Activated naive CD4-positive, alpha-beta T cell treated with anti-CD3 and anti-CD28 coated beads for 36 hours (primary cell): ENCODE measurements around the gene CREB3L1. TPM values are rescaled to one million over a fixed set of nuclear protein-coding genes. Genes with fewer than 3 reads are reported as not detected.

Source experiments
- CTCF ChIA-PET: fragments of 350-600 bp; sonication (Branson Sonifier 250); formaldehyde crosslinking; loops from one replicate; lab custom pipeline; 2021; ENCODE audit warnings: antibody characterized with exemption; lab: Charles Lee
- DNase-seq: peaks from one replicate; pipeline ENCODE4 v3.0.0-alpha.2; 2020
- H3K27ac Mint-ChIP-seq: one replicate; pipeline ENCODE4 v1.8.0; 2021; ENCODE audit warnings: mild to moderate bottlenecking, mixed read lengths
- H3K27me3 Mint-ChIP-seq: one replicate; pipeline ENCODE4 v1.8.0; 2021; ENCODE audit warnings: low read depth, mixed read lengths
- H3K36me3 Mint-ChIP-seq: one replicate; pipeline ENCODE4 v1.8.0; 2021; ENCODE audit warnings: low read depth, mixed read lengths
- H3K4me1 Mint-ChIP-seq: one replicate; pipeline ENCODE4 v1.8.0; 2021; ENCODE audit warnings: low read depth, mixed read lengths
- H3K4me3 Mint-ChIP-seq: one replicate; pipeline ENCODE4 v1.8.0; 2021; ENCODE audit warnings: mild to moderate bottlenecking, moderate library complexity, mixed read lengths
- H3K9me3 Mint-ChIP-seq: one replicate; pipeline ENCODE4 v1.8.0; 2021; ENCODE audit warnings: mixed read lengths
- intact Hi-C: fragments of 100-400 bp; cut with micrococcal nuclease; formaldehyde crosslinking; loops from one replicate; pipeline ENCODE4 v1.15.1; 2023
- total RNA-seq, 2 experiments: library from RNA; stranded (reverse); gene quantifications; one replicate each; pipeline ENCODE4 v1.2.3, GENCODE V29; 2021

Gene CREB3L1
- total RNA-seq = under 1 TPM; 0.12 TPM

- peaks cover 28% of the 10 kb centered on the region for H3K27me3 Mint-ChIP-seq
- DNase-seq = no peak
- intact Hi-C loops = no loop called here
- no peak within 1 kb of the TSS for H3K4me3 Mint-ChIP-seq
- H3K4me1 Mint-ChIP-seq = peaks cover 4% of the 10 kb centered on the region
- no peak within 1 kb of the TSS for H3K27ac Mint-ChIP-seq
- no peaks in the 10 kb centered on the region for H3K9me3 Mint-ChIP-seq
- CTCF ChIA-PET = interaction anchor here (0.5 to 2.2 kb wide), 7 partner anchors 18 to 172 kb away, joined by 3 to 12 read pairs (median 4); no protein-coding TSS in a partner anchor
- no peaks in the 10 kb centered on the region for H3K36me3 Mint-ChIP-seq
Observed at GRCh38 chr11:46277622-46278386, at the start of gene CREB3L1. Gene CREB3L1, plus strand, starts transcription at chr11:46277662. Its CDS starts 450 bp downstream, at chr11:46278112.

- no peak for DNase-seq
- CTCF ChIA-PET = interaction anchor here (1.0 kb wide), 1 partner anchor 79 kb away, joined by 6 read pairs; no protein-coding TSS in a partner anchor
- Mint-ChIP-seq H3K4me1 (no peaks in the 10 kb centered on the region), H3K9me3 (peaks cover 1% of the 10 kb centered on the region), H3K36me3 (no peaks in the 10 kb centered on the region), H3K27me3 (peaks cover 14% of the 10 kb centered on the region), H3K4me3 (no peak overlapping the region), H3K27ac (no peak overlapping the region)
- intact Hi-C loops = no loop called here
Observed at GRCh38 chr11:46229230-46229629, 48.2 kb upstream of the CREB3L1 start.

GRCh38 chr11:46234311-46234710, 43.2 kb upstream of the CREB3L1 start:
- no peak overlapping the region for H3K27ac Mint-ChIP-seq
- peaks cover 1% of the 10 kb centered on the region for H3K9me3 Mint-ChIP-seq
- H3K36me3 Mint-ChIP-seq = peaks cover 2% of the 10 kb centered on the region
- CTCF ChIA-PET = interaction anchor here (0.6 kb wide), 1 partner anchor 54 kb away, joined by 5 read pairs; no protein-coding TSS in a partner anchor
- no peak for DNase-seq
- intact Hi-C loops = no loop called here
- peaks cover 4% of the 10 kb centered on the region for H3K27me3 Mint-ChIP-seq
- no peak overlapping the region for H3K4me3 Mint-ChIP-seq
- H3K4me1 Mint-ChIP-seq = peaks cover 20% of the 10 kb centered on the region

- DNase-seq = no peak
- Mint-ChIP-seq H3K27ac (no peak overlapping the region), H3K4me3 (peak overlapping the region; percentile 6), H3K9me3 (peaks cover 1% of the 10 kb centered on the region), H3K27me3 (peaks cover 4% of the 10 kb centered on the region), H3K36me3 (peaks cover 5% of the 10 kb centered on the region), H3K4me1 (peaks cover 27% of the 10 kb centered on the region)
- CTCF ChIA-PET = interaction anchor here (11.0 kb wide), 1 partner anchor 77 kb away, joined by 298 read pairs; no protein-coding TSS in a partner anchor
- intact Hi-C loops = no loop called here
Observed at GRCh38 chr11:46235777-46236688, 41.4 kb upstream of the CREB3L1 start.

GRCh38 chr11:46236918-46237247, 40.6 kb upstream of the CREB3L1 start:
- H3K36me3 Mint-ChIP-seq = peaks cover 5% of the 10 kb centered on the region
- H3K27ac Mint-ChIP-seq = peak overlapping the region; percentile 94
- H3K4me3 Mint-ChIP-seq = peak overlapping the region; percentile 90
- peaks cover 1% of the 10 kb centered on the region for H3K9me3 Mint-ChIP-seq
- intact Hi-C loops = loop anchor here (1.0 kb wide), 1 partner anchor 319 kb away; no protein-coding TSS in a partner anchor
- CTCF ChIA-PET = interaction anchor here (0.5 to 11.0 kb wide), 2 partner anchors 76 to 153 kb away, joined by 3 to 298 read pairs; no protein-coding TSS in a partner anchor
- peaks cover 27% of the 10 kb centered on the region for H3K4me1 Mint-ChIP-seq
- no peak for DNase-seq
- peaks cover 4% of the 10 kb centered on the region for H3K27me3 Mint-ChIP-seq

- CTCF ChIA-PET = interaction anchor here (0.5 to 11.0 kb wide), 11 partner anchors 13 to 272 kb away, joined by 3 to 298 read pairs (median 11); no protein-coding TSS in a partner anchor
- peaks cover 4% of the 10 kb centered on the region for H3K27me3 Mint-ChIP-seq
- H3K4me3 Mint-ChIP-seq = peak overlapping the region; percentile 90
- peaks cover 1% of the 10 kb centered on the region for H3K9me3 Mint-ChIP-seq
- intact Hi-C loops = loop anchor here (1.0 to 2.0 kb wide), 5 partner anchors 116 to 379 kb away; partner anchors contain the start of genes ATG13, HARBI1 and PHF21A
- H3K27ac Mint-ChIP-seq = peak overlapping the region; percentile 94
- H3K36me3 Mint-ChIP-seq = peaks cover 5% of the 10 kb centered on the region
- H3K4me1 Mint-ChIP-seq = peaks cover 33% of the 10 kb centered on the region
- peak; percentile 85 for DNase-seq
Observed at GRCh38 chr11:46237248-46238077, 40.0 kb upstream of the CREB3L1 start.

- CTCF ChIA-PET = interaction anchor here (0.6 to 11.0 kb wide), 18 partner anchors 10 to 273 kb away, joined by 3 to 298 read pairs (median 4); no protein-coding TSS in a partner anchor
- peak; percentile 77 for DNase-seq
- H3K27ac Mint-ChIP-seq = peak overlapping the region; percentile 61
- H3K4me1 Mint-ChIP-seq = peaks cover 36% of the 10 kb centered on the region
- H3K4me3 Mint-ChIP-seq = peak overlapping the region; percentile 75
- H3K36me3 Mint-ChIP-seq = peaks cover 5% of the 10 kb centered on the region
- peaks cover 4% of the 10 kb centered on the region for H3K27me3 Mint-ChIP-seq
- no peaks in the 10 kb centered on the region for H3K9me3 Mint-ChIP-seq
- intact Hi-C loops = loop anchor here (1.0 to 2.0 kb wide), 4 partner anchors 117 to 378 kb away; partner anchors contain the start of genes ATG13, HARBI1 and PHF21A
Observed at GRCh38 chr11:46238078-46238966, 39.1 kb upstream of the CREB3L1 start.

- H3K27me3 Mint-ChIP-seq = peaks cover 4% of the 10 kb centered on the region
- peak overlapping the region; percentile 75 for H3K4me3 Mint-ChIP-seq
- H3K9me3 Mint-ChIP-seq = no peaks in the 10 kb centered on the region
- CTCF ChIA-PET = interaction anchor here (0.6 to 11.0 kb wide), 24 partner anchors 9 to 1450 kb away, joined by 3 to 298 read pairs (median 4); no protein-coding TSS in a partner anchor
- peaks cover 5% of the 10 kb centered on the region for H3K36me3 Mint-ChIP-seq
- H3K27ac Mint-ChIP-seq = no peak overlapping the region
- intact Hi-C loops = loop anchor here (1.0 to 2.0 kb wide), 8 partner anchors 69 to 378 kb away; partner anchors contain the start of genes ATG13, HARBI1 and PHF21A
- DNase-seq = peak; percentile 86
- peaks cover 36% of the 10 kb centered on the region for H3K4me1 Mint-ChIP-seq
Observed at GRCh38 chr11:46238967-46239800, 38.3 kb upstream of the CREB3L1 start.

- H3K27ac Mint-ChIP-seq = no peak overlapping the region
- intact Hi-C loops = loop anchor here (1.0 to 2.0 kb wide), 7 partner anchors 69 to 377 kb away; partner anchors contain the start of genes ATG13 and HARBI1
- peaks cover 5% of the 10 kb centered on the region for H3K36me3 Mint-ChIP-seq
- no peak for DNase-seq
- peaks cover 2% of the 10 kb centered on the region for H3K27me3 Mint-ChIP-seq
- CTCF ChIA-PET = interaction anchor here (0.6 to 11.0 kb wide), 19 partner anchors 11 to 1449 kb away, joined by 3 to 298 read pairs (median 5); no protein-coding TSS in a partner anchor
- peak overlapping the region; percentile 75 for H3K4me3 Mint-ChIP-seq
- H3K4me1 Mint-ChIP-seq = peaks cover 36% of the 10 kb centered on the region
- H3K9me3 Mint-ChIP-seq = no peaks in the 10 kb centered on the region
Observed at GRCh38 chr11:46239801-46240061, 37.7 kb upstream of the CREB3L1 start.

GRCh38 chr11:46240371-46240770, 37.1 kb upstream of the CREB3L1 start:
- no peak overlapping the region for H3K4me3 Mint-ChIP-seq
- H3K4me1 Mint-ChIP-seq = peaks cover 36% of the 10 kb centered on the region
- peaks cover 5% of the 10 kb centered on the region for H3K36me3 Mint-ChIP-seq
- H3K27ac Mint-ChIP-seq = no peak overlapping the region
- CTCF ChIA-PET = interaction anchor here (0.8 to 11.0 kb wide), 12 partner anchors 10 to 309 kb away, joined by 3 to 298 read pairs (median 10); no protein-coding TSS in a partner anchor
- no peak for DNase-seq
- no peaks in the 10 kb centered on the region for H3K27me3 Mint-ChIP-seq
- no peaks in the 10 kb centered on the region for H3K9me3 Mint-ChIP-seq
- intact Hi-C loops = no loop called here
